Fibroblast of gingiva (primary cell): ENCODE results near the gene NFKBIB.
"Not testable (repeated sequence)": the region's sequence is repeated elsewhere in the genome, so short reads cannot be mapped to it uniquely, and the experiment has no call there.

Experiments used
- DNase-seq: peaks from one replicate; pipeline ENCODE4 v3.0.0-alpha.2; 2011; ENCODE audit warnings: low read depth

NFKBIB gene

GRCh38 chr19:38928391-38929001 lies 28.7 kb downstream of the NFKBIB start:
- no peak for DNase-seq

DNA sequence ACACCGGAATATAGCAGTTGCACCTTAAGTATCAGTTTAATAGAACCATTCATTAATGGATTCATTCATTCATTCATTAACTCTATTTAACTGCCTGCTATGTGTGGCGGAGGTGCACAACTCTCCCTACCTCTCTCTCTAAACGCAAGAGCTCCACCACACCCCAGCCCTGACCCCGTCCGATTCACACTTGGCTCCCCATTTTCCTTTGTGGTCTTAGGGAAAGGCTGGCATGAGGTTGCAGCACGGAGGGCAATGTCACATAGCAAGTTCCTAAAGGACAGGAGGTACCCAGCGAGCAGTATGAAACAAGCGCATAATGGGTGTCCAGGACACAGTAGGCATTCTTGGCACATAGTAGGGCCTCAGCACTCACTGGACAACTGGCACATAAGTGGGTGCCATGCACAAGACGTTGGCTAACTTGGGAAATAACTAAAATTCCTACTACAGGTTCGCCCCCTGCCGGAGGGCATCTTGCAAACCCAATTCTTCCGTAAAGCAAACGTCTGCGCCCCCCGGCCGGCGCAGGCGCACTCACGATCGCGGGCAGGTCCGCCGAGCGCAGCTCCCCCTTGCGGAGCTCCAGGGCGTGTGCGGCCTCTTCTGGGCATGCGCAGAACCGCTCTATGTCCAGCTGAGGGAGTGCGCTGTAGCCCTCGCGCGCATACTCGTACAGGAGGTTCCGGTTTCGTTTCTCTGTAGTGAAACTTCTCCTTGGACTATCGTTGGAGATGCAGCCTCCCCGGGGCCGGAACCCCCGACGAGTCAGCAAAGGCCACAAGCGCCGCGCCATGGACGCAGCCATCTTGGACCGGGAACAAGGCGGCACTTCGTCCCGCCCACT lies 30.4 kb downstream of the NFKBIB start, which contains the start of gene SARS2:
Gene SARS2 (minus strand): TSS at position 835 of the 847 bp plus-strand sequence. CDS start 27 bp downstream, at position 808.
- DNase-seq: peak; percentile 92

DNA sequence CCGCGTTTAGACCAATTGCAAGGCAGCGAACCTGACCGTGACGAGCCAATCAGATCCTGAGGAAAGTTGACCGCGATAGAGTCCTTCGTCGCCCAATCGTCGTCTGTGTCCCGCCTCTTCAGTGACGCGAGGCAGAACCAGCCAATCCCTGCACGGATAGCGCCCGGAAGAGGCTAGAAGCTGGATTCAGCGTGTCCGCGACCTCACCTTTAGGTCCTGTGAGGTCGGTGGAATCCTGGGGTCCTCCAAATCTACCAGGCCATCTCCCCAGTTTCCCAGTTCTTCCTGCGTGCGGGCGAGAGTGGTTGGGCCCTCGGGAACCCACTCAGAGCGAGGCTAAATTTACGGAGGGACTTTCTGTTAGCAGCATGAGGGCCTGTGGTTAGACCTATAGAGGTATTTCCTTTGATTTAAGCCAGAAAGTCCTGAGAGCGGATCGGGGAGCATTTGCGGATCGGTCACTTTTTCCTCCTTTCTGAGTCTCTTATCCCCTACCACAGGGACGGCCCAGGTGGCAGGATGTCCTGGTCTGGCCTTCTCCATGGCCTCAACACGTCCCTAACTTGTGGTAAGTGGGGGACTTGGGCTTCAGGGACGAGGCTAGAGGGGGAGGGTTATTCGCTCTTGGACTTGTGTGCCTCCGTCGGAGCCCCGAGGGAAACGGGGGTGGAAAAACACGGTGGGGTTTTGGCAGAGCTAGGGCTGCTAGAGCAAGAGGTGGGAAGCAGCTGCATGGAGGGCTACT lies 31.2 kb downstream of the NFKBIB start, which contains the start of gene MRPS12:
Gene MRPS12 (plus strand): TSS at position 169 of the 745 bp plus-strand sequence. CDS start 351 bp downstream, at position 520.
- peak; percentile 98 for DNase-seq

DNA sequence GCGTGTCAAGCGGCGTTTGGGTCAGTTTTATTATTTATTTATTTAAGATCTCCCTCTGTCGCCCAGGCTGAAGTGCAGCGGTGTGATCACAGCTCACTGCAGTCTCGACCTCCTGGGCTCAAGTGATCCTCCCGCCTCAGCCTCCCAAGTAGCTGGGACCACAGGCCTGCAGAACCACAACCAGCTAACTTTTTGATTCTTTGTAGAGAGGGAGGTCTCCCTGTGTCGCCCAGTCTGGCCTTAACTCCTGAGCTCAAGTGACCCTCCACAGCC lies 31.7 kb downstream of the NFKBIB start:
- no peak for DNase-seq

DNA sequence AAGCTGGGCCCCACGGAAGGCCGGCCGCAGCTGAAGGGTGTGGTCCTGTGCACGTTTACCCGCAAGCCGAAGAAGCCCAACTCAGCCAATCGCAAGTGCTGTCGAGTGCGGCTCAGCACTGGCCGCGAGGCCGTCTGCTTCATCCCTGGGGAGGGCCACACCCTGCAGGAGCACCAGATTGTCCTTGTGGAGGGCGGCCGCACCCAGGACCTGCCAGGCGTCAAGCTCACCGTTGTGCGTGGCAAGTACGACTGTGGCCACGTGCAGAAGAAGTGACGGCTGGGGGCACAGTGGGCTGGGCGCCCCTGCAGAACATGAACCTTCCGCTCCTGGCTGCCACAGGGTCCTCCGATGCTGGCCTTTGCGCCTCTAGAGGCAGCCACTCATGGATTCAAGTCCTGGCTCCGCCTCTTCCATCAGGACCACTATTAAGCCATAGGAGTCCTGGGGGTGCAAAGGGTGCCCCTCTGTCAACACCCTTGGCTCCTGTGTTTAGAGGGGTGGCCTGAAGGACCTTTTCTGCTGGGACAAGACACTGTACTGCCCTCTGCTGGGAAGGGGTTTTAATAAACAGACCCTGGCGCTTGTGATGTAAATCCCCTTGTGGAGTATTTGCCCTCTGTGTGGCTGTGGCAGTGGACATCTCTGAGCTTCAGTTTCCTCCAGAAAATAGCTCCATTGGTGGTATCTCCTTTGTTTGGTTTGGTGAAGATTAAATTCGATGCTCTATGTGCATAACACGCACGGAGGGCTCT lies 32.8 kb downstream of the NFKBIB start:
- peak; percentile 33 for DNase-seq

DNA sequence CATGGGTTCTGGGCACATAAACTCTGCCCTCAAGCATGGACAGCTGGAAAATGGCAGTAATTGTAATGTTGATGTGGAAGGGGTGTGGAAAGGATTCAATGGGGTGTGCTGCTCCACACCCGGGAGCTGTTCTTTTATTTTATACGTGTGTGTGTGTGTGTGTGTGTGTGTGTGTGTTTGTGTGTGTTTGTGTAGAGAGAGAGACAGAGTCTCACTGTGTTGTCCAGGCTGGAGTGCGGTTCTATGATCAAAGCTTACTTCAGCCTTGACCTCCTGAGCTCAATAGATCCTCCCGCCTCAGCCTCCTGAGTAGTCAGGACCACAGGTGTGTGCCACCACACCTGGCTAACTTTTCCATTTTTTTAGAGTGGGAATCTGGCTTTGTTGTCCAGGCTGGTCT lies 33.8 kb downstream of the NFKBIB start:
- DNase-seq: no peak

- DNase-seq: no peak
Measured at GRCh38 chr19:38939957-38940356, 40.2 kb downstream of the NFKBIB start.

GRCh38 chr19:38941466-38941865 lies 41.7 kb downstream of the NFKBIB start:
- not testable (repeated sequence) for DNase-seq

- no peak for DNase-seq
Measured at GRCh38 chr19:38941979-38942378, 42.2 kb downstream of the NFKBIB start.

DNA sequence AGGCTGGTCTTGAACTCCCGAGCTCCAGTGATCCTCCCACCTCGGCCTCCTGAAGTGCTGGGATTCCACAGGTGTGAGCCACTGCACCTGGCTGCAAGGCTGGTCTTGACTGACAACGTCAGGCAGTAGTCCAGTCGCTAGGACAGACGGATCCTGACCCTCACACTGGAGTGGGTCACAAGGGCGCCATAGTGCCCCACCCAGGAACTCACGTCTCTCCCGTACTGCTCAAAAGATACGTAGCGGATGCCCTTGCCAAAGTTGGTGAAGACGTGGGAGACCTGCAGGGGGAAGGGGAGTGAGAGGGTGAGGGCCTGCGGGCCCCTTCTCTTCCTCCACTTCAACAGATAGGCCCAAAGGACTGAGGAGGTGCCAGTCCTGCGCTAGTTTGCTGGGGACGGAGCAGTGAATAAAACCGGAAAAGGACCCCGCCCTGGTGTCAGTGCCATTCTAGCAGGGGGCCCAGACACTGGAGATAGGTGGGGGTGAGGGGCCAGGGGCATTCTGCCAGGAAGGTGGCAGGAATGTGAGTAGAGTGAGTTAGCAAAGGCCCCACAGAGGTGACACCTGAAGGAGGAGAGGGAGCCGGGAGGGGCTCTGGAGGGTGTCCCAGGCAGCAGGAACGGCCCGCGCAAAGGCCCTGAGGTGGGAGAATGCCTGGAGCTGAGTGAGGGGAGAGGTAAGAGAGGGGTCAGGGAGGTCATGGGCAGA lies 42.9 kb downstream of the NFKBIB start:
- DNase-seq: no peak

DNA sequence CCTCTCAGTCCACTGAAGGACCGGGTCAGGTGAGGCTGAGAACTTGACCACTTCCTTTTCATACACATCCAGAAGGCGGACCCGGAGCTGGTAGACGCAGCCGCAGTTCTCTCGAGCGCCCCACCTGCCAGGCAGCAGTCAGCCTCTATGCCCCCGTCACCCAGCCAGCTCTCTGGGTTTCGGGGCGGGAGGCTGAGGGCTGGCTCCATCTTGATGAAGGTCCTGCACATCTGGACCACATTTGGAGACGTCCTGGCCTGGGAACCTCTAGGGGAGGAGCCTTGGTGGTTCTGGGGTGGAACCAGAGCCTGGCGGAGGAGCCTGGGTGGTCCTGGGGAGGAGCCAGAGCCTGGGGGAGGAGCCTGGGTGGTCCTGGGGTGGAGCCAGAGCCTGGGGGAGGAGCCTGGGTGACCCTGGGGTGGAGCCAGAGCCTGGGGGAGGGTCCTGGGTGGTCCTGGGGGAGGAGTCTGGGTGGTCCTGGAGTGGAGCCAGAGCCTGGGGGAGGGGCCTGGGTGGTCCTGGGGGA lies 45.3 kb downstream of the NFKBIB start:
- DNase-seq: no peak

DNA sequence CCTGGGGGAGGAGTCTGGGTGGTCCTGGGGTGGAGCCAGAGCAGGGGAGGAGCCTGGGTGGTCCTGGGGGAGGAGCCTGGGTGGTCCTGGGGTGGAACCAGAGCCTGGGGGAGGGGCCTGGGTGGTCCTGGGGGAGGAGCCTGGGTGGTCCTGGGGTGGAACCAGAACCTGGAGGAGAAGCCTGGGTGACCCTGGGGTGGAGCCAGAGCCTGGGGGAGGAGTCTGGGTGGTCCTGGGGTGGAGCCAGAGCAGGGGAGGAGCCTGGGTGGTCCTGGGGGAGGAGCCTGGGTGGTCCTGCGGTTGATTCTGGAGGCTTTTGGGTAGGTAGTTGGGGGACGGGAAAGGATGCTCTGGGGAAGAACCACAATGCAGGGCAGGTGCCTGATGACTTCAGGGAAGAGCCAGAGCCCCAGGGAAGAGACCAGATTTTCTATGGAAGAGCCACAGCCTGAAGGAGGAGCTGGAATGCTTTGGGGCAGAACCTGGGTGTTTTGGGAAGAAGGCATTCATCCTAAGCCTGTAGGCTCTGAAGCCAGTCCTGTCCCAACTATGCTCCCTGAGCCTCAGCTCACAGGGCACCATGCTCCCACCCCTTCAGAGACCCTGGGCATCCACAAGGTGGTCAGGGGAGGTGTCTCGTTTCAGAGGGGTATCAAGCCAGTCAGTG lies 45.9 kb downstream of the NFKBIB start:
- DNase-seq: no peak

DNA sequence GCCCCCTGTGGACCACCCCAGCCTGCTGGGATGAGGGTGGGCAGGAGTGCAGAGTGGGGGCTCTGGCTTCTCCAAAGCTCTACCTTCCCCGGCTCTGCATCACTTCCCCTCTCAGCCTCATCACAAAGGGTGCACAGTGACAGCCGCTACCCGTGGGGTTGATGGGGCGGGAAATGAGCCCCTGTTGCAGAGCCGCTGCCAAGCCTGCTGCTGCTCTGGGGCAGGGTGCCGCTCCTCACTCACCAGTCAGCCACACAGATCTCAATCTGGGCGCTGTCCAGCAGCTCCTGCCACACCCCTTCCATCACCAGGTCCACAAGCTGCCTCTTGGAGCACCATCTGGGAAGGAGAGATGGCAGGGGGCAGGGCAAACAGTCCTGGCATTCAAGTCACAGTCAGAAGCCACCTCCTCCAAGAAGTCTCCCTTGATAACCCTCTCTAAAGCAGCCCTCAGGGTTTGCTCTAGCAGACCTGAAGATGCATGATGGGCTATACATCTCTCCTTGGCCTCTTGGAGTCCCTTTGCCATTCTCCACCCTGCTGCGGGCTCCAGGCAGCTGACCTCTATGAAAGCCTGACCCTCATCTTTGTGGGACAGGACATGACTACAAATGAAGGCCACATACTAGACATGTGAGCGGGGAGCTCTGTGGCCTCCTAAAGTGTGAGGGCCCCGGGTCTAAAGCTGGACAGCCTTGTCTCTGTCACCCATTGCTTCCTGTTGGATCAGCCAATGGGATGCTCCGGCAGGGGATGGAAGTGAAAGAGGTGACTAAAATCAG lies 46.7 kb downstream of the NFKBIB start:
- no peak for DNase-seq

- DNase-seq: peak; percentile 54
Measured at GRCh38 chr19:38949580-38950367, 50.0 kb downstream of the NFKBIB start.

DNA sequence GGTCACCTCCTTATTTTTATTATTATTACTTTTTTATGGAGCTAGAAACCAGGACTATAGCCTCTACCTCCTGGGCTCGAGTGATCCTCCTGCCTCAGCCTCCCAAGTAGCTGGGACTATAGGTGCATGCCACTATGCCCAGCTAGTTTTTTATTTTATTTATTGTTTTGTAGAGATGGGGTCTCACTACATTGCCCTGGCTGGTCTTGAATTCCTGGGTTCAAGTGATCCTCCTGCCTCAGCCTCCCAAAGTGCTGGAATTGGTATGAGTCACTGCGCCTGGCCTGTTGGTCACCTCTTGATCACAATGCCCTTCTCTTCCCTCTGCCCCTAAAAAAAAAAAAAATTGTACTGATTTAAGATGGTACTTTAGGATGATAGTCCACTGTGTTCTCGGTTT lies 51.4 kb downstream of the NFKBIB start:
- no peak for DNase-seq

GRCh38 chr19:38952395-38953165 lies 52.8 kb downstream of the NFKBIB start:
- DNase-seq: no peak

GRCh38 chr19:38953677-38954076 lies 53.9 kb downstream of the NFKBIB start:
- DNase-seq: no peak

DNA sequence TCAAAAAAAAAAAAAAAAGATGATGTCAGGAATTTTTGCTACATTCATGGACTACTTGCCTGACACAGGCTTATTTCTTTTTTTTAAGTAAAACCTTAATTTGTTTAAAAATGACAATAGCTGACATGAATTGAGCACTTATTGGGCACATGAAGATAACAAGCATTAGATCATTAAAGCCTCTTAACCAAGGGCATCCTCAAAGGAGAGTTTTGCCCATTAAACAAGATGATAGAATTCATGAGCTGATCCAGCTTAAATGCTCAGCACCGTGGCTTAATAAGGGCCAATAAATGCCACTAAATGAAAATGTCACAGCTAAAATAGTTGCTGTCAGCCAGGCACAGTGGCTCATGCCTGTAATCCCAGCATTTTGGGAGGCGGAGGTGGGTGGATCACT lies 56.5 kb downstream of the NFKBIB start:
- DNase-seq: no peak
